ENCODE measurements around the gene TLK2.

- no peak for TF ChIP-seq EZH2 (IDR thresholded peaks at IDR 0.05; ENCODE audit: low read length)
- TF ChIP-seq CTCF (optimal IDR thresholded peaks at IDR 0.05 in 1 of 3, IDR thresholded peaks at IDR 0.05 in 1 of 3, conservative IDR thresholded peaks at IDR 0.05 in 1 of 3; ENCODE audit: extremely low read depth in 1 of 3, insufficient read depth in 2 of 3, low read length in 3 of 3) = no peak
Observed at GRCh38 chr17:62576382-62576781, 97.8 kb downstream of the TLK2 start.

Measured in keratinocyte (primary cell).